SK-N-SH treated with all-trans-retinoic acid at 6 μM for 48 hours (cell line): ENCODE measurements around the gene GTF2IRD1.

Experiments used
- ARNTL ChIP-seq: fragments of 450-650 bp; formaldehyde crosslinking; IDR thresholded peaks from 2 replicates; pipeline ENCODE4 v1.5.0; 2020; ENCODE audit warnings: low read depth, mild to moderate bottlenecking, moderate library complexity, borderline replicate concordance
- BACH2 ChIP-seq: fragments of 250-450 bp; sonication (Bioruptor Pico); IDR thresholded peaks from 2 replicates; pipeline ENCODE4 v1.9.0; 2021; ENCODE audit warnings: mild to moderate bottlenecking, borderline replicate concordance
- CSRNP3 ChIP-seq: fragments of 250-450 bp; sonication (Bioruptor Pico); IDR thresholded peaks from 2 replicates; pipeline ENCODE4 v1.5.1; 2021; ENCODE audit warnings: mild to moderate bottlenecking, moderate library complexity
- GLIS3 ChIP-seq: fragments of 250-450 bp; sonication (Bioruptor Pico); IDR thresholded peaks from 2 replicates; pipeline ENCODE4 v1.5.0; 2020; ENCODE audit warnings: mild to moderate bottlenecking, moderate library complexity
- RARB ChIP-seq: fragments of 250-450 bp; sonication (Bioruptor Pico); IDR thresholded peaks from 2 replicates; pipeline ENCODE4 v1.8.0; 2021; ENCODE audit warnings: mild to moderate bottlenecking, moderate library complexity
- ZFP30 ChIP-seq: fragments of 450-650 bp; formaldehyde crosslinking; IDR thresholded peaks from 2 replicates; pipeline ENCODE4 v1.5.0; 2022; ENCODE audit warnings: mild to moderate bottlenecking, moderate library complexity

DNA sequence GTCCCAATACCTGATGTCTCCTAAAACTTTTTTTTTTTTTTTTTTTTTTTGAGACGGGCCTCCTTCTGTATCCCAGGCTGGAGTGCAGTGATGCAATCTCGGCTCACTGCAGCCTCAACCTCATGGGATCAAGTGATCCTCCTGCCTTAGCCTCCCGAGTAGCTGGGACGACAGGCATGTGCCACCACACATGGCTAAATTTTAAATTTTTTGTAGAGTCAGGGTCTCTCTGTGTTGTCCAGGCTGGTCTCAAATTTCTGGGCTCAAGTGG is 28.4 kb downstream of the GTF2IRD1 start:
- TF ChIP-seq ARNTL (CRISPR knock-in tag) (no peak), GLIS3 (CRISPR knock-in tag) (no peak), CSRNP3 (CRISPR knock-in tag) (no peak), BACH2 (CRISPR knock-in tag) (no peak), ZFP30 (CRISPR knock-in tag) (no peak), RARB (no peak)
